Thyroid gland (tissue), 4 donors: Measurements from ENCODE around the gene PALM.

Experiments used
- CTCF ChIP-seq, 6 experiments: fragments of 200-600 bp in 3 of 6; fragments of 450-650 bp in 3 of 6; sonication (generic) in 3 of 6; IDR thresholded peaks; one replicate each; pipeline ENCODE4 v1.5.1; 2016 to 2019; ENCODE audit warnings: antibody characterized with exemption in 6 of 6, mild to moderate bottlenecking in 2 of 6, inconsistent platforms in 1 of 6, moderate library complexity in 1 of 6
- POLR2A ChIP-seq, 2 donors: fragments of 450-650 bp; IDR thresholded peaks; one replicate each; pipeline ENCODE4 v1.6.1; 2017; ENCODE audit warnings: antibody characterized with exemption in 2 of 2, mild to moderate bottlenecking in 2 of 2, moderate library complexity in 1 of 2

GRCh38 chr19:674282-675151 lies 34.2 kb upstream of the PALM start:
- TF ChIP-seq CTCF (IDR thresholded peaks at IDR 0.05) (no peak), POLR2A (IDR thresholded peaks at IDR 0.05) (no peak)
